ENCODE results near the gene ANXA7.

DNA sequence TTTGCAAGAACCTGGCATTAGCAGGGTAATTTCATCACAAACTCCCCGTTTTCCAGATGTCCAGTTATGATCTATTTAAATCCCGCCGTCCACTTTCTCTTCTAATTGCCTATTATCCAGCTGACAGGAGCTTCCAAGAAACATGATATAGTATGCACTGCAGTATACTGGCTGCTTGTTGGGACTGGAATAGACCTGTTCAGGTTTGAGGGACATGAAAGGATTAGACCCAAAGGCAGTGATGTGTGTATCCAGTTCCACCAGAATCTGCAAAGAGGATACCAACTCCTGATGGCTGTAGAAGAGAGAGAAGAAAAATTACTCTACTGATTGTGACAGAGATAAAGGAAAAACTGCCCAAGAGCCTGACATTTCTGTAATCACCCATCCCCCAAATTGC lies 10.6 kb upstream of the ANXA7 start:
- TF ChIP-seq, protein P1, sequence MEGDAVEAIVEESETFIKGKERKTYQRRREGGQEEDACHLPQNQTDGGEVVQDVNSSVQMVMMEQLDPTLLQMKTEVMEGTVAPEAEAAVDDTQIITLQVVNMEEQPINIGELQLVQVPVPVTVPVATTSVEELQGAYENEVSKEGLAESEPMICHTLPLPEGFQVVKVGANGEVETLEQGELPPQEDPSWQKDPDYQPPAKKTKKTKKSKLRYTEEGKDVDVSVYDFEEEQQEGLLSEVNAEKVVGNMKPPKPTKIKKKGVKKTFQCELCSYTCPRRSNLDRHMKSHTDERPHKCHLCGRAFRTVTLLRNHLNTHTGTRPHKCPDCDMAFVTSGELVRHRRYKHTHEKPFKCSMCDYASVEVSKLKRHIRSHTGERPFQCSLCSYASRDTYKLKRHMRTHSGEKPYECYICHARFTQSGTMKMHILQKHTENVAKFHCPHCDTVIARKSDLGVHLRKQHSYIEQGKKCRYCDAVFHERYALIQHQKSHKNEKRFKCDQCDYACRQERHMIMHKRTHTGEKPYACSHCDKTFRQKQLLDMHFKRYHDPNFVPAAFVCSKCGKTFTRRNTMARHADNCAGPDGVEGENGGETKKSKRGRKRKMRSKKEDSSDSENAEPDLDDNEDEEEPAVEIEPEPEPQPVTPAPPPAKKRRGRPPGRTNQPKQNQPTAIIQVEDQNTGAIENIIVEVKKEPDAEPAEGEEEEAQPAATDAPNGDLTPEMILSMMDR (conservative IDR thresholded peaks at IDR 0.05; ENCODE audit: low read length) = no peak
- TF ChIP-seq EZH2phosphoT487 (IDR thresholded peaks at IDR 0.05; ENCODE audit: borderline replicate concordance) = no peak

Measured in Loucy (cell line).